SK-N-MC (cell line): ENCODE data around the gene CREB3L4.

Experiments used
- EZH2 ChIP-seq: fragments of 200-600 bp; sonication (generic); IDR thresholded peaks from one replicate; pipeline ENCODE4 v1.6.1; 2017; ENCODE audit warnings: antibody characterized with exemption
- FOXP2 ChIP-seq: optimal IDR thresholded peaks from 2 replicates; pipeline ENCODE3; 2011; ENCODE audit warnings: mild to moderate bottlenecking, moderate library complexity; ENCODE audit not compliant: insufficient read depth; ENCODE audit errors: extremely low read length, control extremely low read depth
- POLR2AphosphoS5 ChIP-seq: IDR thresholded peaks from 2 replicates; pipeline ENCODE4 v1.6.1; 2012; ENCODE audit warnings: mild to moderate bottlenecking, low read depth, low read length, borderline replicate concordance

DNA sequence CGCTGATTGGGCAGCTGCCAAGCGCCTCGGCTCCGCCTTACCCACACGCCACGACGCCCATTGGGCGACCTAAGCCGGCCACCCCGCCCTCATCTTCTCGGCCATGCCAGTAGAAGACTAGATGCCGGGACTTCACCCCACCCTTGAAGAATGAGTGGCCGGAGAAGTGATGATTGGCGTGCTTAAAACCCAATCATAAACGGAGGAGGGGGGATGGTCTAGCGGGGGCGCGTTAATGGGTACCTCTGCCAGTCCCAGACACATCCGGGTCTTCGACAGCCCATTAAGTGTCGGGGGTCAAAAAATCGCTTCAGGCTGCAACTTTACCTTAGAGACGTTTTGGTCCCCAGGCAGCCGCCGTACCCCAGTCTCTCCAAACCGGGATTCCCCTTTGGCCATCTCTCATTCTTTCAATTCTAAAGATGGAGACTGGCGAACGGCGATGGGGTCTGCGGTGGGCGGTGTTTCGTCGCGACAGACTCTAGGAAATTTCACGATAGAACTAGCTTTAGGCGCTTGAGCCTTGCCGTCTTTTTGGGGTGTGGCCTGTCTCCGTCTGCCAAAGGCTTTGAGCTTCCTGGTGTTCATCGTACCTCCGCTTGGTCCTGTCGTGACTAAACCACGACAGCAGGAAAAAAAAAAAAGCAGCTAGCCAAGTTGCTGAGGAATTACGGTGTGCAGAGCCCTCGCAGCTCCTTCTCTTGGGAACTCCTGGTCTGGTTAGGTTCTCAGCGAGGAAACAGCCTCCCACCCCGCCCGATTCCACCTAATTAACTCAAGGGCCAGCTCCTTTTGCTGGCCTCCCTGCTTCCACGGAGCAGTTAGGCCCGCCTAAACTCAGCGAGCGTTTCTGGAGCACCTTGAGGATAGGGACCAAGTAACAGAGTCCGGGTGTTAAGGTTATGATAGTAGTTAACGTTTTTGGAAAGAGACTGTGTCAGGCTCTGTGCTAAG lies 44.5 kb upstream of the CREB3L4 start, which contains the start of gene GATAD2B:
- TF ChIP-seq EZH2 (no peak), POLR2AphosphoS5 (peak; percentile 84), FOXP2 (no peak)
